NT2/D1 (cell line): ENCODE measurements around the gene CUL3.
A peak's percentile ranks its signal among the peaks of the same experiment; 100 is the strongest.
"Not testable (repeated sequence)": the region's sequence is repeated elsewhere in the genome, so short reads cannot be mapped to it uniquely, and the experiment has no call there.

Experiments used
- DNase-seq: peaks from one replicate; pipeline ENCODE4 v3.0.0-alpha.2; 2011; ENCODE audit warnings: low read depth, low spot score
- H3K27me3 ChIP-seq: 2 replicates; pipeline ENCODE4 v1.6.0; 2011; ENCODE audit warnings: mild to moderate bottlenecking; ENCODE audit not compliant: insufficient read length, insufficient read depth
- H3K36me3 ChIP-seq: 2 replicates; pipeline ENCODE4 v1.6.1; 2011; ENCODE audit warnings: mild to moderate bottlenecking, low read length, mixed read lengths; ENCODE audit not compliant: insufficient read depth, insufficient read length
- H3K4me1 ChIP-seq: 2 replicates; pipeline ENCODE4 v1.5.1; 2011; ENCODE audit not compliant: insufficient read depth, insufficient read length
- H3K4me3 ChIP-seq: 2 replicates; pipeline ENCODE4 v1.5.1; 2011; ENCODE audit warnings: low read depth; ENCODE audit not compliant: insufficient read length
- H3K9ac ChIP-seq: 2 replicates; pipeline ENCODE4 v1.6.0; 2011; ENCODE audit warnings: low read depth; ENCODE audit not compliant: insufficient read length
- H3K9me3 ChIP-seq: 2 replicates; pipeline ENCODE4 v1.5.1; 2011; ENCODE audit warnings: mild to moderate bottlenecking, low read length; ENCODE audit not compliant: insufficient read depth
- SUZ12 ChIP-seq: IDR thresholded peaks from 2 replicates; pipeline ENCODE4 v1.6.1; 2011; ENCODE audit not compliant: insufficient read length, insufficient read depth; ENCODE audit errors: extremely low read depth
- YY1 ChIP-seq: IDR thresholded peaks from 2 replicates; pipeline ENCODE4 v1.6.1; 2011; ENCODE audit not compliant: insufficient read length, insufficient read depth
- ZNF274 ChIP-seq: IDR thresholded peaks from 2 replicates; pipeline ENCODE4 v1.6.1; 2011; ENCODE audit warnings: mild to moderate bottlenecking, low read depth, low read length

Gene CUL3

GRCh38 chr2:224517963-224518362, 67.2 kb downstream of the CUL3 start:
- Histone ChIP-seq H3K4me3 (no peak overlapping the region), H3K9me3 (no peaks in the 10 kb centered on the region), H3K4me1 (no peaks in the 10 kb centered on the region), H3K9ac (no peak overlapping the region), H3K36me3 (peaks cover 19% of the 10 kb centered on the region), H3K27me3 (no peaks in the 10 kb centered on the region)
- DNase-seq, result no peak
- no peak for TF ChIP-seq SUZ12
- TF ChIP-seq YY1, result no peak
- TF ChIP-seq ZNF274, result no peak

GRCh38 chr2:224516393-224516792, 68.8 kb downstream of the CUL3 start:
- not testable (repeated sequence) for H3K9me3 ChIP-seq, H3K9ac ChIP-seq, H3K27me3 ChIP-seq, DNase-seq, H3K4me3 ChIP-seq, H3K4me1 ChIP-seq
- peaks cover 27% of the 10 kb centered on the region for H3K36me3 ChIP-seq

GRCh38 chr2:224513991-224514390, 71.2 kb downstream of the CUL3 start:
- no peak for DNase-seq
- Histone ChIP-seq H3K4me1 (no peaks in the 10 kb centered on the region), H3K9ac (no peak overlapping the region), H3K9me3 (no peaks in the 10 kb centered on the region), H3K36me3 (peaks cover 39% of the 10 kb centered on the region), H3K27me3 (no peaks in the 10 kb centered on the region), H3K4me3 (no peak overlapping the region)
- no peak for TF ChIP-seq SUZ12
- TF ChIP-seq YY1, result no peak
- TF ChIP-seq ZNF274, result no peak

- Histone ChIP-seq H3K9me3 (no peaks in the 10 kb centered on the region), H3K27me3 (no peaks in the 10 kb centered on the region), H3K36me3 (peaks cover 59% of the 10 kb centered on the region), H3K9ac (no peak overlapping the region), H3K4me3 (no peak overlapping the region), H3K4me1 (no peaks in the 10 kb centered on the region)
- no peak for DNase-seq
- TF ChIP-seq SUZ12, result no peak
- TF ChIP-seq YY1, result no peak
- TF ChIP-seq ZNF274, result no peak
These were observed 77.4 kb downstream of the CUL3 start for GRCh38 chr2:224507789-224508188.

GRCh38 chr2:224506494-224506893, 78.7 kb downstream of the CUL3 start:
- H3K36me3 ChIP-seq, result peaks cover 64% of the 10 kb centered on the region
- H3K9me3 ChIP-seq, result no peaks in the 10 kb centered on the region
- no peaks in the 10 kb centered on the region for H3K27me3 ChIP-seq
- no peak overlapping the region for H3K4me3 ChIP-seq
- no peak overlapping the region for H3K9ac ChIP-seq
- no peak for DNase-seq
- no peaks in the 10 kb centered on the region for H3K4me1 ChIP-seq
- TF ChIP-seq YY1, result no peak
- no peak for TF ChIP-seq ZNF274
- TF ChIP-seq SUZ12, result no peak

- TF ChIP-seq ZNF274, result no peak
- TF ChIP-seq YY1, result no peak
- H3K4me1 ChIP-seq, result no peaks in the 10 kb centered on the region
- H3K4me3 ChIP-seq, result no peak overlapping the region
- no peaks in the 10 kb centered on the region for H3K9me3 ChIP-seq
- no peak overlapping the region for H3K9ac ChIP-seq
- H3K36me3 ChIP-seq, result peaks cover 88% of the 10 kb centered on the region
- H3K27me3 ChIP-seq, result no peaks in the 10 kb centered on the region
- DNase-seq, result no peak
These were observed 86.2 kb downstream of the CUL3 start for GRCh38 chr2:224498991-224499390.

- DNase-seq, result no peak
- TF ChIP-seq SUZ12, result no peak
- no peak for TF ChIP-seq ZNF274
- TF ChIP-seq YY1, result no peak
- peaks cover 45% of the 10 kb centered on the region for H3K36me3 ChIP-seq
- no peaks in the 10 kb centered on the region for H3K4me1 ChIP-seq
- H3K4me3 ChIP-seq, result no peak overlapping the region
- no peaks in the 10 kb centered on the region for H3K27me3 ChIP-seq
- H3K9ac ChIP-seq, result no peak overlapping the region
- 0 out of 2 replicates have a peak, but pooled peaks cover 8% of the 10 kb centered on the region for H3K9me3 ChIP-seq
These were observed 92.6 kb downstream of the CUL3 start for GRCh38 chr2:224492531-224492930.

- Histone ChIP-seq H3K9me3 (0 out of 2 replicates have a peak, but pooled peaks cover 10% of the 10 kb centered on the region), H3K36me3 (peaks cover 25% of the 10 kb centered on the region)
- not testable (repeated sequence) for H3K9ac ChIP-seq, DNase-seq, H3K4me3 ChIP-seq, H3K4me1 ChIP-seq, H3K27me3 ChIP-seq
These were observed 97.2 kb downstream of the CUL3 start for GRCh38 chr2:224487940-224488339.

- peaks cover 14% of the 10 kb centered on the region for H3K36me3 ChIP-seq
- peak overlapping the region; percentile 42 for H3K9ac ChIP-seq
- not testable (repeated sequence) for H3K4me1 ChIP-seq, H3K4me3 ChIP-seq, H3K27me3 ChIP-seq
- peak; percentile 86 for DNase-seq
- H3K9me3 ChIP-seq, result 0 out of 2 replicates have a peak, but pooled peaks cover 10% of the 10 kb centered on the region
These were observed 99.8 kb downstream of the CUL3 start for GRCh38 chr2:224485081-224486014.
